ENCODE results near the gene VGLL4.

VGLL4 gene

GRCh38 chr3:11638495-11639358, 5.0 kb downstream of the VGLL4 start:
- Histone ChIP-seq H3K27ac (no peak overlapping the region), H3K4me1 (ENCODE audit: low read depth, poor library complexity, severe bottlenecking) (no peaks in the 10 kb centered on the region), H3K4me3 (IDR thresholded peaks at IDR 0.05; ENCODE audit: insufficient read depth, low read depth, low read length) (no peak overlapping the region)

GRCh38 chr3:11637901-11638458, 5.7 kb downstream of the VGLL4 start:
- H3K9ac ChIP-seq, result no peak overlapping the region
- no peak overlapping the region for H2AFZ ChIP-seq (ENCODE audit: low read depth)
- no peak for TF ChIP-seq CTCF (conservative IDR thresholded peaks at IDR 0.05; ENCODE audit: low read depth, low read length)
- H3K27ac ChIP-seq, result no peak overlapping the region
- H3K4me2 ChIP-seq, result no peak overlapping the region
- H3K79me2 ChIP-seq (ENCODE audit: insufficient read depth, low read depth), result peaks cover 58% of the 10 kb centered on the region
- H3K4me3 ChIP-seq (IDR thresholded peaks at IDR 0.05; ENCODE audit: insufficient read depth, low read depth, low read length), result no peak overlapping the region
- no peaks in the 10 kb centered on the region for H3K4me1 ChIP-seq (ENCODE audit: low read depth, poor library complexity, severe bottlenecking)
- H3K27me3 ChIP-seq (ENCODE audit: insufficient read depth, low read depth), result no peaks in the 10 kb centered on the region
- H3K36me3 ChIP-seq (ENCODE audit: insufficient read depth), result no peaks in the 10 kb centered on the region
- H4K20me1 ChIP-seq (ENCODE audit: insufficient read depth), result no peaks in the 10 kb centered on the region

More at GRCh38 chr3:11638495-11639358, 5.0 kb downstream of the VGLL4 start:
- H2AFZ ChIP-seq (ENCODE audit: low read depth), result no peak overlapping the region
- H3K27me3 ChIP-seq (ENCODE audit: insufficient read depth, low read depth), result no peaks in the 10 kb centered on the region
- H3K79me2 ChIP-seq (ENCODE audit: insufficient read depth, low read depth), result peaks cover 58% of the 10 kb centered on the region
- no peaks in the 10 kb centered on the region for H3K36me3 ChIP-seq (ENCODE audit: insufficient read depth)
- H3K4me2 ChIP-seq, result no peak overlapping the region
- no peaks in the 10 kb centered on the region for H4K20me1 ChIP-seq (ENCODE audit: insufficient read depth)
- TF ChIP-seq CTCF (conservative IDR thresholded peaks at IDR 0.05; ENCODE audit: low read depth, low read length), result no peak
- no peak overlapping the region for H3K9ac ChIP-seq

- H3K27ac ChIP-seq, result no peak overlapping the region
- H3K4me3 ChIP-seq (IDR thresholded peaks at IDR 0.05; ENCODE audit: insufficient read depth, low read depth, low read length), result no peak overlapping the region
- H3K27me3 ChIP-seq (ENCODE audit: insufficient read depth, low read depth), result no peaks in the 10 kb centered on the region
- no peaks in the 10 kb centered on the region for H3K36me3 ChIP-seq (ENCODE audit: insufficient read depth)
- no peak overlapping the region for H3K9ac ChIP-seq
- no peak overlapping the region for H3K4me2 ChIP-seq
- peaks cover 44% of the 10 kb centered on the region for H3K79me2 ChIP-seq (ENCODE audit: insufficient read depth, low read depth)
- TF ChIP-seq CTCF (conservative IDR thresholded peaks at IDR 0.05; ENCODE audit: low read depth, low read length), result no peak
- no peak overlapping the region for H2AFZ ChIP-seq (ENCODE audit: low read depth)
- no peaks in the 10 kb centered on the region for H4K20me1 ChIP-seq (ENCODE audit: insufficient read depth)
- peaks cover 11% of the 10 kb centered on the region for H3K4me1 ChIP-seq (ENCODE audit: low read depth, poor library complexity, severe bottlenecking)
Measured at GRCh38 chr3:11636394-11636770, 7.3 kb downstream of the VGLL4 start.

GRCh38 chr3:11635680-11636393, 7.9 kb downstream of the VGLL4 start:
- H3K4me3 ChIP-seq (IDR thresholded peaks at IDR 0.05; ENCODE audit: insufficient read depth, low read depth, low read length), result no peak overlapping the region
- no peak overlapping the region for H2AFZ ChIP-seq (ENCODE audit: low read depth)
- H3K9ac ChIP-seq, result no peak overlapping the region
- H3K4me1 ChIP-seq (ENCODE audit: low read depth, poor library complexity, severe bottlenecking), result peaks cover 14% of the 10 kb centered on the region
- H4K20me1 ChIP-seq (ENCODE audit: insufficient read depth), result no peaks in the 10 kb centered on the region
- no peaks in the 10 kb centered on the region for H3K27me3 ChIP-seq (ENCODE audit: insufficient read depth, low read depth)
- no peaks in the 10 kb centered on the region for H3K36me3 ChIP-seq (ENCODE audit: insufficient read depth)
- H3K79me2 ChIP-seq (ENCODE audit: insufficient read depth, low read depth), result peaks cover 38% of the 10 kb centered on the region
- no peak overlapping the region for H3K4me2 ChIP-seq
- no peak overlapping the region for H3K27ac ChIP-seq
- no peak for TF ChIP-seq CTCF (conservative IDR thresholded peaks at IDR 0.05; ENCODE audit: low read depth, low read length)

Measured in KMS-11 (cell line).